Dedifferentiated amniotic fluid mesenchymal stem cell (primary cell): ENCODE results near the gene CNTN5.

Source experiments
- DNase-seq: peaks from one replicate; pipeline ENCODE4 v3.0.0-alpha.2; 2016; ENCODE audit errors: extremely low spot score

Gene CNTN5

DNA sequence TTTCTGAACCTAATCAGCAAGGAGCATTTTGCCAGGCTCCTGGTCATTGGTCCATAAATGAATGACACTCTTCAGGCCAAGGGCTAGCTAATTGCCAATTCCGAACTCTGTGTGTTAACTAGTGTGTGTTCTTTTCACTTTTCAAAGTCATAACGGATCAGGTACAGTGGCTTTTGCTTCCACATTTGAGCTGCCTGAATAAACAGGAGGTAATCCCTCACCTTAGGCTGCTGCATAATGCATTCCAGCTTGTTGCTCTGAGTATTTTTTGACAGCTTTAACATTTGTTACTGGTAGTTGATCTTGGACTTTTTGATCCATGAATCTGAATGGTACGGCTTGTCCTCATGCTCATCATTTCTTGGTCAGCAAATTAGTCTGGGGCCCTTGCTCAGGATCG is 485.1 kb downstream of the CNTN5 start:
- no peak for DNase-seq

DNA sequence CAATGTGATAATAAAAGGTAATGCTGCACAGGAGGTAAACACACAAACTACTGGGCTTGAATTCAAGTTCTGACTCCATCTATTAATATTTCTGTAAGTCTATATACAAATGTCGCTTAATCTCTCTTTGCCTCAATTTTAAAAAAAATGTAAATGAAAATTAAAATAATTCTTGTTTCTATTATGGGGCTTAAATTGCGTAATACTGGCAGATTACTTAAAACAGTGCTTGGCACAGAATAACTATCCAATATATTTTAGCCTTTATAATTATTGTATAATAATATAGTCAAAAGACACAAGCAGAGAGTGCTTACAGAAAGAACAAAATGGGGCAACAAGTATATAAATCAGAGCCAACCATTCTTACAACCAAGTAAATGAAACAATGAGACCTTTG is 489.1 kb downstream of the CNTN5 start:
- DNase-seq, result no peak

DNA sequence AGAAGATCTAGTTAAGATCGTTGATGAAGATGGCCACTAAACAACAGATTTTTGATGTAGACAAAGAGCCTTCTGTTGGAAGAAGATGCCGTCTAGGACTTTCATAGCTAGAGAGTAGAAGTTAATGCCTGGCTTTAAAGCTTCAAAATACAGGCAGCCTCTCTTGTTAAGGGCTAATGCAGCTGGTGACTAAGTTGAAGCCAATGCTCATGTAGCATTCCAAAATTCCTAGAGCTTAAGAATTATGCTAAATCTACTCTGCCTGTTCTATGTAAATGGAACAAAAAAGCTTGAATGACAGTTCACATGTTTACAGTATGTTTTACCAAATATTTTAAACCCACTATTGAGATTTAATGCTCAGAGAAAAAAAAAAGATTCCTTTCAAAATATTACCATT is 492.6 kb downstream of the CNTN5 start:
- DNase-seq, result no peak

DNA sequence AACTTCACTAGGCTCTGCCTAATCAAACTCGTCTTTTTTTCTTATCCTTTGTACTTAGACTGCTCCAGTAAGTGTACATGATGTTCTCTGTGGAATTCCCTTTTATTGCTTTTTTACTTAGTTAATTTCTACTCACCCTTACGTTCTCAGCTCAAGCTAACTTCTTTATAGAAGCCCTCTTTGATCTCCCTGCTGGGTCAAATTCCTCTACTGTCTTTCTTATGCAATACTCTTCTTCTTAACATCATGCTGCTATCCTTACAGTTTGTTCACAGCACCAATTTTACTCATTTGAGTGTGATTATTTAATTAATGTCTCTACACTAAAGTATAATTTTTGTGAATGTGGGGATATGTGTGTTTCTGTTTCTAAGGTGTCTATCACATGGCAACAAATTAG is 498.3 kb downstream of the CNTN5 start:
- no peak for DNase-seq

DNA sequence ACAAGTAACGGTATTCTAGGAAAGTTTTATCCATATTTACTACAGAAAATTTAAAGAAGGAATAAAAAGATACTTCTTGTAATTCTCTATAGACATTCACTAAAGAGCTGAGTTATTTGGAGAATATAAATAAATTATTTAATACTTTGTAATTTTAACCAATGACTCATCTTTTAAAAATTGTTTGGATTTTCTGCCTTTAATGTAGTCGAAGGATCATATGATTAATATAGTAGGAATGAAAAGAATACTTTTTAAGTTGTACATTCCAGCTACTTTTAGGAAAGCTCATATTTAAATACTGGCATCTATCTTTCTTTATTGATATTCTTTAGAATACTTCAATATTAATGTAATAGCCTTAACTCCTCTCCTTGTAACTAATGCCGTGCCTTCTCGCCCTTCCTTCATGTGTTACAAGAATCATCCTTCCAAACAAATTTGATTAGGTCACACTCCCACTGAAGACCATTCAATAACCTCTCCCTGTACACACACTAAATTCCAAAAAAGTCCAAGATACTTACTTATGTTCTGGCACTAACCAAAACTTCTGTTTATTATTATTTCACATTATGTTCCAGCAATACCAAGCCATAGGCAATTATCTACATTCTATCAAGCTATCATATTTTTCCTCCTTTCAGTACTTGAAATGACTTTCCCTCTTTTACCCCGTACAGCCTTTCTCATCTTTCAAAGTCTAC is 501.9 kb downstream of the CNTN5 start:
- DNase-seq, result peak; percentile 27

DNA sequence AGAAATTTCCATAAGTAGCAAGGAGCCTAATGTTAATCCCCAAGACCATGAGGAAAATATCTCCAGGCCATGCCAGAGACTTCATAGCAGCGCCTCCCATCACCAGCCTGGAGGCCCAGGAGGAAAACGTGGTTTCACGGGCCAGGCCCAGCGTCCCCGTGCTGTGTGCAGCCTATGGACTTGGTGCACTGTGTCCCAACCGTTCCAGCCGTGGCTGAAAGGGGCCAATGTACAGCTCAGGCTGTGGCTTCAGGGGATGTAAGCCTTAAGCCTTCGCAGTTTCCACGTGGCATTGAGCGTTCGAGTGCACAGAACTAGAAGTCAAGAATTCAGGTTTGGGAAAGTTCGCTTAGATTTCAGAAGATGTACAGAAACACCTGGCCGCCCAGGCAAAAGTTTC is 510.7 kb downstream of the CNTN5 start:
- DNase-seq, result no peak

DNA sequence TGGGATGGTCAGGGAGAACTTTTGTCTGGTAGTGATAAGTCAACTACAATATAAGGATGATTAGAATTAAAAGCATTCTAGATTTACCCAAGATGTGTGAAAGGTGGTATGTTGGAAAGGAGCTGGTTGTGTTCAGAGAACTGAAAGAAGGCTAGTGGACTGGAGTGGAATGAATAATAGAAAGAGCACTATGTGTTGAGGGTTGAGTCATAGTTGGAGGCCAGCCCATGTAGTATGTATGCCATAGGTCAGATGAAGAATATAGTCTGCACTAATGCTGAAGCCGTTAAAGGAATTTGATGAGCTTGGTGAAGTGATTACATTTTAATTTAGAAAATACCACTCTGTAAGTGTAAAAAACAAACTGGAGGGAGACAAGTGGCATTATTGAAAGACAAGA is 514.1 kb downstream of the CNTN5 start:
- DNase-seq, result no peak

DNA sequence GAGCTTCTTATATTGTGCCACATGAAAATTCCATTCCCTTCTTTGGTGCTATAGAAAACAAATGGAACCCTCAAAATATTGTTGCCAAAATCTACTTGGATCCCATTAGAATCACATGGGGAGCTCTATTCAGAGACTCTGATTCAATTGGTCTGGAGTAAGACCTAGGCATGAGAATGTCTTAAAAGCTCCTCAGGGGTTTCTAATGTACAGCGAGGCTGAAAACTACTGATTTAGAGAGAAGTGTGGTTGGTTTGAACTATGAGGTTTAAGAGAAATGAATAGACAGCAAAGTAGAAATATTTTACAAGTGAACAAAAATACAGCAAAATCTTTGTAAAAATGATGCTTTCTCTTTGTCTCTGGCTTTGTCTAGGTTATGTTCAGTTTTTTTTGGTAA is 514.7 kb downstream of the CNTN5 start:
- DNase-seq, result no peak

DNA sequence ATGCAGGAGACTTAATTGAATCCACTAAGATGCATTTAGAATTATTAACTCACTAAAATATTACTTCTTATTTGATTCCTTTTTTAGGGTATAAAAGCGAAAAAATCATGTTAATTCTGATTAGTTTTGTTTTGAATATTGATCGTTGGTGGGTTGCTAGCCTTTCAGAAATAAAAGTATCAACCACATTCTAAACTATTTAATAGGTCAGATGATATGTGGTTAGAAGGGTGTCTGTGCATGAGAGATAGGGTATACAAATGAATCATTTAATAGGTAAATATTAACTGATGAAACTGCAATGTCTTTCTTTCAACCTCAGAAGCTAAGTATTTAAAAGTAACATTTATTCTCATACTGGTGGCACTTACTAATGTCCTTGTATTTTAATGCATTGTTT is 515.1 kb downstream of the CNTN5 start:
- DNase-seq, result no peak

DNA sequence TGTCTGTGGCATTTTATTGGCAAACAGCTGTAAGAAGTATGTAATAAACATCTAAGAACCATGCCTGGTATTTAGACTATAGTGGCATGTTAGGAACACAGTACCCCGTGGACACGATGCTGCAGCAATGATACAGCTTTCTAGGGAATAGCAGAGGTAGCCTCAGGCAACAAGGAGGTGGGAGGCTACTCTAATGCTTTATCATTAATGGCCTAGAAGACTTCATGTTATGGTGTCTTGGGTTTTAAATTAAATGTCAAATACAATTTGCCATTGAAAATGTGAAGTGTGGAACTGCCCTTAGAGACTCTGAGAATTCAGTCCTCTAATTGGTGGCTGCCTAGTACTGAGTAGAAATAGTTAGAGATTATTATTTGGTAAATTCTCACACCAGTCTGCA is 516.9 kb downstream of the CNTN5 start:
- DNase-seq, result no peak

DNA sequence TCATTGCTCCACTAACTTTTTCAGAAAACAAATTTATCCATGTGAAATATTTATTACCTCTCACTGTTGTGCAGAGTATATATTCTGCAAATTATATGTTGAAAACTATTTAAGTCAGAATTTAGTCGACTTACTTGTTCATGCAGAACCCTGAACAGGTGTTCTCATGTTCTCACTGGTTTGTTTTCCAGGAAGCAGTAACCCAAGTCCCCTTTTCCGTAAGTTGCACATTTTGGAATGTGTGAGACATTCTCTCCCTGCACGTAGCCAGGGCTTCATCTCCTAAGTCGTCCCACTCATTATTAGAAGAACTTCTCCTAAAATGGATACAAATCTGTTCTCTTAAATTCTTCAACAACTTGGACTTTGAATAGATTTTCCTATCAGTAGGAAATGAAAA is 524.9 kb downstream of the CNTN5 start:
- no peak for DNase-seq

DNA sequence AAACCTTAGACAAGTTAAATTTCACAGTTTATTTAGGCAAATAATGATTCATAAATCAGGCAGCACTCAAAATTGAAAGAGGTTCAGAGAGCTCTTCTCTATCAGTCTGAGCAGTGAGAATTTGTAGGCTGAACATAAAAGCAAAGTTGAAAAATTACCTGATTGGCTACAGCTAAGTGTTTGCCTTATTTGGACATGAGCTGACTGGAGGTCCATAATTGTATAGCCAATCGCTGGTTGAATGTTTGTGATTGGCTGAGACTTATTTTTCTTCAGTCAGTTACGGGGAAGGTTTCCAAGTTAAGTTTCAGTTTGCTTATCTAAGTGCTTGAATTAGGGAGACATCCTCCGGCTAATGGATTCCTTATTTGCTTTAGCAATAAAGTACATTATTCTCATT is 527.5 kb downstream of the CNTN5 start:
- no peak for DNase-seq

DNA sequence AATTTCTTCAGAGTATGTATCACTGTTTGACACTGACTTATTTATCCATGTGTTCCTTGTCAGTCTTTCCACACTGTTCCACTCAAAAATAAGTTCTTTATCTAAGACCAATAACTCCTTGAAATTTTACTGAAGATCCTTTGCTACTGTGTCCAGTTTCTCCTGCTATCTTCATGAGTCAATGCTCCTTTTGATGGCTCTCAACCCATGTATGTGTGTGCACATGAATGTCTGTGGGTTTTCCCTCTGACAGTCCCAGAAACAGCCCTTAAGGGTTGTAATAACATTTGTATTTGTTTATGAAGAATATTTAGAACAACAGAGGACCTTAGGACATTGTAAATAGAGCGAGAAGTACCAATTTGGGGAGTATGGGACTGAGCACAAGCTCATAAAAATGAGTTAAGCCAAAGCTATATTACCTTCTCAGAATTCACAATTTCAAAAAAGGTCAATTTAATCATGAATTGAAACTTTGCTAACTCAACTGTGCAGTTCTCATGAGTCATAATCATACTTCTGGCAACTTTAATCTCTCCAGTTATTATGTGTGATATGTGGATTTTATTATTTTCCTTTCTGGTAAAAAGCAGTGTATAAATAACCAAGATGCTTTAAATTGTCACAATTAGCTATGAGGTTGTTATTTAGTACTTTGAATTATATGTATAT is 533.6 kb downstream of the CNTN5 start:
- DNase-seq, result no peak

DNA sequence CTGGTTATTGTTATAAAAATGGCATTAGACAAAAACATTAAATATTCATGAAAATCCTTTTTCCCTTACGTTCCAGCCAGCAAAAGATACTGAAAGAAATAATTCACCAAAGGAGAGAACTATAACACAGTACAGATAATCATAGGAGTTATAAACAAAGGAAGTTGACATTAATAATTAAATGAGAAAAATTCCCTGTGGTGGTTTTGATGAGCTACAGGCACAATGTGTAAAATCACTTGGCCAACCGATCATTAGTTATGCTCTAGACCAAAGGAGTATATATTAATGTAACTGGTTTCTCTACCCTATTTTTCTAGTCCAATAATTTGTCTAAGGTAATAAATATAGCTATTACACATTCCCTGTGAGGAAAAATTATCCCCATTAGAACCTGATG is 534.7 kb downstream of the CNTN5 start:
- no peak for DNase-seq

DNA sequence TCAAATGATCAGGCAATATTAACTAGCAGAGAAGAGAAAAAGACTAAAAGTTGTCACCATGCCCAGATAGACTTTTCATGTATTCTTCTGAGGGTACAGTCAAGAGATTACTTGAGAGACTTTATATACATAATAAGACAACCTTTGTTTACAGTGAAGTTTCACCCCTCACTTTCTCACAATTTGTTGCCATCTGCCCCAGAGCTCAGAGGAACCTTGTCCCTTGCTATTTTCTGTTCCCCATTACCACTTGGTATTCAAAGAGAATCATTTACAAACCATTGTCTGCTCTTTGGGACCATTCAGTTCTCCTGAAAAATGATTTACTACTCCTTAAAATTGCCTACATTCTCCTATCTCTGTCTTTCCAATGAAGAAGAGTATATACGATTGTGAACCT is 544.6 kb downstream of the CNTN5 start:
- DNase-seq, result no peak

DNA sequence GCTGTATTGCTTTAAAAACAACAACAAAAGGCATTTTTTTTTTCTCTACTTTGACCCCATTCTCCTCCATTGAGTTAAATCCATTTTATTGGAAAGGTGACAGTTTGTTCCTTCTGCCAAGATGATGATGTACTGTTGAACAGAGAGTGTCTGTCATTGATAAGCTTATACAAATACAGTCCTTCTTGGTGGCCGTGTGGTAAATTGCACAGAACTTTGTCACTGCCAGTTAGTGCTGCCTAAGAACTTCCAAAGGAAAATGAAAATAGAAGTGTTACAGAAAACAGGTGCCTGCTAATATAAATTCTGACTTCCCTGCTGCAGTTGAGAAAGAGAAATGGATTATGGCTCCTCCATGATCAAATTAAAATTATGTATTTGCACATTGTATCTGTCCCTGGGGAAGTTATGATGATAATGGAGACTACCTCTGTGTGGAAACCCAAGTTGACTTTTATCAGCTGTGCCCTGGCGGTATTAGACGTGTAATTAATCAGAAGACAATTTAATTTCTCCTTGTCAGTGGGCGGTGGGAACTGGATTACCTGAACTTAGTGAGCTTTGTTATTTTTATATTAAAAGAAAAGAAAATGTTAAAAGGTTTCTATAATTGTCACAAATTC is 546.7 kb downstream of the CNTN5 start:
- DNase-seq, result no peak

DNA sequence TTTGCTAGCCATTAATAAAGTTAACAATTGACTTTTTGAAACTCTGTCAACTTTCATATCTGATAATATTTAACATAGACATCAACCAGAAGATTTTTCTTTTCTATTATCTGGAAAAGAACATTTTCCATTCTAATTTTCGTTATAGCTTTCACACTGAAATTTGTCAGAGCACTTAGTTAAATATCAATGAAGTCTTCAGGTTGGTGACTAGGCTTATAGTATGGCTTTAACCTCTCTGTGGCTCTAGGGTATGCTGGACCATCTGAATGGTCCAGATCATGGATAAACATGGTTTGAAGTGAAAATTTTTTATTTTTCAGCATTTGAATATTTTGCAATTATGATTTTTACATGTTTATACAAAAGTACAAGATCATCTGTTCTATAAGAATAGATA is 548.1 kb downstream of the CNTN5 start:
- no peak for DNase-seq

DNA sequence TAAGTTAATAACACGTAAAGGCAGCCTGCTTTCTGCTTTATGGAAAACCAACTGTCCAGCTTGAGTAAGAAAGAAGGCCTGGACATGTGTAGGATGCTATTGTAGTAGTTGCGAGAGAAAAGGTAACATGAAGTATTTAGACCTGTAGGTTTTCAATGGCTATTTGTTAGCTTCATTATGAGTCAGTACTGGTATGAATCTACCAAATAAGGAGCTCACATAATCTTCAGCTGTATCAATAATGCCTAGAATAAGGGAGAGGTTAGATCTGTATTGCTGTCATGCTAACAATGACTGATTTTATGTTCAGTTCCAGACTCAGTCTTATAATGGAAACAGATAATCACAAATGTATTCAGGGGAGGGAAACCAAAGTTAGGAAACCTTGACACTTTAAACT is 550.3 kb downstream of the CNTN5 start:
- no peak for DNase-seq

DNA sequence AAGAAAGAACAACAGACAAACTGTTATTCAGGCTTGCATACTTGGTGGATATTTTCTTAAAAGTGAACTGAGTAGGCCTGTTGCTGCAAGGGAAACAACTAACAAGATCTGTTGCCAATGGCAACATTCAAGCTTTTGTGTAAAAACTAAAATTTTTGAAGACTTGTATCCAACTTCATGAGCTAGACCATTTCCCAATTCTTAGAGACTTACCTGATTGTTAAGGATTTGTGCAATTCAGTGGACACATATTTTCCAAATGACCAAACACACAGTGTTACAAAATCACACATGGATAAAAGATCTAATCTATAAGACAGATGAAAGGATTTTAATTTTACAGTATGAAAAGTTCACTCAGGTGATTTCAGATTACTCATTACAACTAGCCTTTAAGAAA is 564.1 kb downstream of the CNTN5 start:
- no peak for DNase-seq

DNA sequence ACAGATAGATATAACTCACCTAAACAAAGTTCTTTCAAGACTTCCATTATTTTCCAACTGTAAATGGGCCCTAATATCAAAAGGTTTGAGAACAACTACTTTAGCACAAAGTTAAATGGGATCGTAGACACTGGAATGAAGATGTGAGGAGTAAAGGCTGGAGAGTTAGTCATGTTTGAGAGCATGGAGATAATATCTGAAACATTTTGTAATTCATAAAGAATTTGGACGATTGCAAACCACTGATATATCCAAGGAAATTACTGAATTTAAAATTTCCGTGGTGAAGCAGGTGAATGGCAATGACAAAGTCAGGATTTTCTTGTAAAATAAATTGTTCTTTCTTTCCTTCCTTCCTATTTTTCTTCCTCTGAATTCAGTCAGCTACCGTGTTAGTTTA is 564.9 kb downstream of the CNTN5 start:
- DNase-seq, result no peak

DNA sequence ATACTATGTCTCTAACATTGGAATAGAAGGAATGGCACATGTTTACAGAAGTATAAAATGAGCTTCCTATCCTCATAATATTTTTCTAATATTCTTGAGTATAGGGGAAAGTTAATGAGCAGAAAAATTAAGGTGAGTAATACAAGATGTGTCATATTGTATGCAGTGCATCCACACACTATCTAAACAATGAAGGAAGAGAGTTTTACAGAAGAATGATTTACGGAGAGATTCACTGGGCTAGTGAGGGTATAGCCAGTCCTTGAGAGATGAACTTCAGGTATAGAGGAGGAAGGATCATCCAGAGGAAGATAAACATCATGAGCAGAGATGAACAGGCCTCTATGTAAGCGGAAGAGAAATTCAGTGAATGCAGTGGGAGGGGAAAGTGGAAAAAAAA is 569.0 kb downstream of the CNTN5 start:
- no peak for DNase-seq

DNA sequence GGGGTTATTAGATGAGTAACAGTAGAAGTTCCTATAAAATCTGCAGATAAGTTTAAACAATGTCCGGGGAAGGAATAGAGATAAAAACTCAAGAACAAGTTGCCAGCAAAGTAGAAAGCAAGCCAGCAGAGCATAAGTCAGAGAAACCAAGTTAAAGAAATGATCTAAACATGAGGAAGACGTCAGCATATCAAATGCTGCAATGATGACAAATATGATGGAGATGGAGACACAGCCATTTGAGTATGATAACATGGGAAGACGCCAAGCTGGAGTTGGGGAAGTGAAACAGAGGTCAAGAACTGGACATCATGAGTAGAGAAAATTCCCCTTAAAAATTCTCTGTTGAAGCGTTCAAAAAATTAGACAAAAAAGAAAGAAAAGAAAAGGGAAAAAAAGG is 571.5 kb downstream of the CNTN5 start:
- no peak for DNase-seq

DNA sequence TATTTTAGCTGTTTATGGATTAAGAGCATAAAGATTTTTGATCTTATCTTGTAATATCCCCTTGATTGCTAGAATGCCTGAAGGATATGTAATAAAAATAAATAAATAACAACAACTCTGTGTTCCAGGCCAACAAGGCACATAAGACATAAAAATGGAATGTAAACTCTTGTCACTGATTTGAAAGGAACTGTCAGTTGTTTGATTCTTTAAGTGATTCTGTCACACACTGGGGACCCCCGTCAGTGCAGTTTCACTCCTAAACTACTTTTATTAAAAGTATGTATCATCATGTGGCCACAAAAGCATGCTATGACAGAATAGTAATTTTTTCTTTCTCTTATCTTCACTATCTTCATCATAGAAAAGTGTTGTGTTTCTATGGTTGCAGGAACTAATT is 572.4 kb downstream of the CNTN5 start:
- no peak for DNase-seq

DNA sequence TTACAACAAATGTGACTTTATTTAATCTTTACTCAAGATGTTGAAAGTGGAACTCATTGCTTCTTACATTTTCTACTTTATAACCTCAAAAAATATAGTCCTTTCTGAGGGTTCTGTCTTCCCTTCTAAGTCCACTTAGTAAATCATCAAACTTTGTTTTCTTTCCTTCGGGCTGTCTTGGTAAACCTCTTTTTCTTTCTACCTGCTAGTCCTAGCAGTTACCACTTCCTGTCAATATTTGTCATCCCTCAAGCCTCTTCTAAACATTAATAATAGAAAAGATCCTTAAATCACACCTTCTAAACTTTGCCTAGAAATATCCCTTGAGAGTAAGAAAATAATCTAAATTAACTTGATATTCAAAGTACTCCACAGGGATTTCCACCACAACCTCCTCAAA is 580.4 kb downstream of the CNTN5 start:
- DNase-seq, result no peak
